HG02610 (cell line): Measurements from ENCODE around the gene OBP2A.
"Not testable (repeated sequence)": the region's sequence is repeated elsewhere in the genome, so short reads cannot be mapped to it uniquely, and the experiment has no call there.

ENCODE experiments used
- ATAC-seq: cut with Tn5 transposase; IDR thresholded peaks from one replicate; pipeline ENCODE4 v1.9.1; 2021; ENCODE audit warnings: mild to moderate bottlenecking, moderate library complexity; ENCODE audit not compliant: unreplicated experiment

Gene OBP2A

DNA sequence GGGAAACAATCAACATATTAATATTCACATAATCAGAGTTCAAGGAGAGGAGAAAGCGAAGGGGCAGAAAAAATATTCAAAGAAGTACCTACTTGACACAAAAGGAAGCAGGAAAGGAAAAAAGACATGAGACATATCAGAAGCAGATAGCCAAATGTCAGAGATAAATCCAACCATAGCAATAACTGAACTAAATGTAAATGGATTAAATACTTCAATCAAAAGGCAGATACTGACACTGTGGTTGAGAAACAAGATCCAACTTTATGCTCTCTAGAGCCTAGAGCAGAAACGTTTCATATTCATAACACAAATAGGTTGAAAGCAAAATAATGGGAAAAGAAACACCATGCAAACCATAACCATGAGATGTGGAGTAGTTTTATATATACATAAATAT lies 36.5 kb upstream of the OBP2A start:
- no peak for ATAC-seq

DNA sequence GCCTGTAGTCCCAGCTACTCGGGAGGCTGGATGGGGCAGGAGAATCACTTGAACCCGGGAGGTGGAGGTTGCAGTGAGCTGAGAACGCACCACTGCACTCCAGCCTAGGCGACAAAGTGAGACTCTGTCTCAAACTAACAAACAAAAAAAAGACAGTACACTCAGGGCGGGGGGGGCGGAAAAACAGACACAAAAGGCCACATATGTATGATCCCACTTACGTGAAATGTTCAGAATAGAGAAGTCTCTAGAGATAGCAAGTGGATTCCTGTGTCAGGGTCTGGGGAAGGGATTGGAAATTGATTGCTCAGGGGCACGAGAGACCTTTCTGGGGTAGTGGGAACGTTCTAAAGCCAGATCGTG lies 33.7 kb upstream of the OBP2A start:
- ATAC-seq: no peak

DNA sequence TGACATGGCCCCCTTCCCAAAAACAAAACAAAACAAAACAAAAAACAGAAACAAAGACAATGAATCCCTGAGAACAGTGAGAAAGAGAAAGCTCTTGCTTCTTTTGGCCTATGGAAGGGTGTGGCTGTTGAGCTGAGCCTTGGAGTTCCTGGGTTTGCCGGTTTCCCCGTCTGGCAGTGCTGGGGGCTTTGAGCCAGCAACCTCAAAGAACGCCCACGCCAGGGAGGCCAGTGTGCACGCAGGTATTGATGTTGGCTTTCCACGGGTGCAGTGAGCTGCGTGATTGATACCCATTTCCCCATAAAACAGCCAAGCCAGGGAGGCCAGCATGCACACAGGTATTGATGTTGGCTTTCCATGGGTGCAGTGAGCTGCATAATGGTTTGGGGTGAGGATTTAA lies 33.0 kb upstream of the OBP2A start:
- no peak for ATAC-seq

DNA sequence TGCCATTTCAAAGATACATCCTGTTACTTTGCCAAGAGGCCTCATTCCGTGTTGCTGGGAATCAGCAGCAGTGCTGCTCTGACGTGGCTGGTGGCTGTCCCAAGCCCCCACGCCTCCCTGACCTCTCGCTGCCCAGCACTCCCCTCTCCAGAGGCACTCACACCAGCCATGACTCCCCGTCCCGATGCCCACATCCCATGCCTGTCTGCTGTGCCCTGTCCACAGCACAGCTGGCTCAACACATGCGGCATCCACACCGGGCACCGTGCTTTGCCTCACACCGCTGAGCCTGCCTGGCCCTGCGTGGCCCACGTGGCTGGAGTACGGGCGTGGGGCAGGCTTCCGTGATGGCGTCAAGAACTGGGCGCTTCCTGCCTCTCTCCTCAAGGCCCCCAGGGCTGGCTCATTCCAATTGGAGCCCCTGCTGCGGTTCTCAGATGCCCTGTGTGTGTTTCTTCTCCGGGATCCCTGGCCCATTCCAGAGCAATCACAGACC lies 32.5 kb upstream of the OBP2A start:
- ATAC-seq: no peak

DNA sequence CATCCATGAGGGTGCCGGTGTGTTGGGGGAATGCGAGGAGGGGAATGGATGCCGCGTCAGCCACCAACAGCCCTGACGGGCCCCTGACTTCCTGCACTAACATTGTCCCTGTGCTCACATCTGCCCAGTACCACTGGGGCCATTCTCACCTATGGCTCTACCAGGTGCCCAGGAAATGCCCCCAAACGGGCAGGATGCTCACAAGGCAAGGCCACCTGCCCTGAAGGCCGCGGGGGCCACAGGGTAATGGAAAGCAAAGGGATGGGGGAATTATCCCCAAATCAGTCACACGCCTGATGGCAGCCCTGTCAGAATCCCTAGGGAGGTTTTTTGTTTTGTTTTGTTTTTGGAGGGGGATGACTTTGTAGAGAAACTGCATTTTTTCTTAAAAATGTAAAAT lies 32.0 kb upstream of the OBP2A start:
- not testable (repeated sequence) for ATAC-seq

DNA sequence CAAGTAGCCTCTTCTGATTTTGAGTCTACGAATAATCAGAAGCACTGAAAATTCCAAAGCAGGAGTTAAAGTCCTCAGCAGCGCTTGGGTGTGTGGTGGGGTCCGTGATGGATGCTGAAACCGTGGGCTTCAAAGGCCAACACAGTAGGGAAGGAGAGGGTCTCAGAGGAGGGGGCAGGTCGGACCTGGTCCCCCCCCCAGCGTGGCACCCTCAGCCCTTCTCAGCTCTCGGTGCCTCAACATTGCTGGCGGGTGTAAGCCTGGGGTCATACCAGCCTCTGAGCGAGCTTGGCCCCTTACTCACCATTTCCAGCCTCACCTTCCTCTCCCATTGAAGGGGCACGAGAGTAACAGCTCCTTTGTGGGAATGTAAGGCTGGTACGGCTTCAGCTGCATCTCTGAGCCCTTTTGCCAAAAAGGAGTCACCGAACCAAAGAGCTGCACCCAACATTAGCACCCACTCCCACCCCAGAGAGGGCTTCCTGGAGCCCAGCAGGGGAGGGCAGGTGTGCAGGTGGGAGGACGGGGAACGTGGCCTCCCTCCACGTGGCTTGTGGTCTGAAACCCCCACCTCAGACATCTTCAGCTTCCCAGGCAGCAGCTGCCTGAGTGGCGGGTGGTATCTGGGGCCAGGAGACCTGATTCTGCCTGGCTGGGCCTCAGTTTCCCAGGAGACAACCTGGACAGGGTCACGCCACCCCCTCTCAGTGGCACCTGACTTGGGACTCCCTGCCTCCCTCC lies 31.4 kb upstream of the OBP2A start:
- no peak for ATAC-seq

DNA sequence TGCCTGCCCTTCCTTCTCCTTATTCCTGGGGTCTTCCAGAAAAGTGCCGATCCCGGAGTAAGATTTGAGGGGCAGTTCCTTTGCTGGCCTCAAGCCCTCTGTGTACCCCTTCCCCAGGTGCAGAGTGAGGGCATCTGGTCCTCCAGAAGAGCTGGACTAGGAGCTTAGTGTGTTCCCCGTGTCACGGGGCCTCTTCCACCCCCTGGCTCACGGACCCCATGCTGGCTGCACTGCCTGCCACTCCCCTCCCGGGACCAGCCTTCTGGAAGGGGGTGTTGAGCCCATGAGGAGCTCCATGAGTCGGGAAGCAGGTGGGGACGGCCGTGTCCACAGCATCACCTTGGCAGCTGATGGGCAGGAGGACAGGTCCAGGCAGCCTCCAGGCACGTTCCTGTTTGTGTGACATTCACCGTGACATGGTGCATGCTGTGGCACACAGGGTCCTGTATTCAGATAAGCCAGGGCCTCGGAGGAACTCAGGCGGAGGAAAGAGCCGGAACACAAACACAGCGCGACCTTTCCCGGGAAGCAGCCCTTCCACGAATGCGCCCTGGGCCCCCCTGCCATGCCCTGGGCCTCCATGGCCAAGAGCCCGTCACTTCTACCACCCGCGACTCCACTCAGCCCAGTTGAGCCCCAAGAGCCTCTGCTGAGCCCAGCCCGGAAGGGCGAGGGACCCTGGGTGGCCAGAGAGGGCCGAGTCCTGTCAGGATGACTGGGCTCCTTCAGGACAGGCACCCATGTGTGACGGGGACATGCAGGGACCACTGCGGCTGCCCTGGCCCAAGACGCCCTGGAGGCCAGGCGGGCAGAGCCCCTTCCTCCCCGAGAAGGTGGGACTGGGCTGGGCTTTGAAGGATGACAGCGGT lies 30.6 kb upstream of the OBP2A start:
- ATAC-seq: no peak

DNA sequence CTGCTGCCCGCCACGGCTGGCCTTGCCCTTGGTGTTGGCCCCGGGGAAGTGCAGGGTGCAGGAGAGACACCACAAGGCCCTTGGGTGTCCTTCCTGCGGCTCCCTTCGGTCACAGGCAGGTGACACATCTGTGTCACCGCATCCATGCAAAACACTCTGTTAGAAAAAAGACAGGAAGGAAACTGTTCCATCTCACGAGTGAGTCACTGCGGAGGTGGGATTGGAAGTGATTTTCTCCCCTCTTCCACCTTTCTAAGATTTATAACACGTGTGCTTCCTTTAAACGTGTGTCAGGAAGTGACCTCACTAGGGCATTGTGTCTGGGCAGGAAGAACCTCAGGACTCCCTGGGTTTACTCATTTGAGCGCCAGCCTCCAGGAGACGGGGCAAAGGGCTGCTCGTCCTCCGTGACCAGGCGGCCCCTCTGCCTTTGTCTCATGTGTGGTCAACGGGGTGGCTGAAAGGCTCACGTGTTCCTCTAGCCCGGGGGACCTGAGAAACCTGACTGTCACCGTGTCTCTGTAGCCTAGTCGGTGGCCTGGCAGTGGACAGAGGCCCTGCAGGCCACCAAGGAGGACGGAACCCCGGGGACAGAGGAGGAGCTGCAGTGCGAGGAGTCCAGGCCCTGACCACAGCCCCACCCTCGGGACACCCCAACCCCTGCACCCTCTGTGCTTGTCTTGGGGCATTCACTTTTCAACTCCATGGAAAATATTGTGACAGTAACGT lies 29.6 kb upstream of the OBP2A start:
- no peak for ATAC-seq

DNA sequence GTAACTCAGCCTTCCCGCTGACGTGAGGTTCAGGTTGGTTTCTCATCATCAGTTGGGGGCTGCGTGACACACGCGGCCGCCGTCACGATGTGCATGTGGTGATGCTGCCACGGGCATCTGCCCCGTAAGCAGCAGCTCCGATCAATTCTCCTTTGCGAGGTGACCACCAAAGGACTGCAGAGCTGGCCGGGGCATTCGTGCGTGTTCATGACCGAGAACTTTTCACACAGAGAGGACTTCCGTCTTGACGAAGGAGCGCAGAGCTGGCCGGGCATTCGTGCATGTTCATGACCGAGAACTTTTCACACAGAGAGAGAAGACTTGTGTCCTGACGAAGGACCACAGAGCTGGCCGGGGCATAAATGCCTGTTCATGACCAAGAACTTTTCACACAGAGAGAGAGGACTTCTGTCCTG lies 28.5 kb upstream of the OBP2A start:
- ATAC-seq: no peak

DNA sequence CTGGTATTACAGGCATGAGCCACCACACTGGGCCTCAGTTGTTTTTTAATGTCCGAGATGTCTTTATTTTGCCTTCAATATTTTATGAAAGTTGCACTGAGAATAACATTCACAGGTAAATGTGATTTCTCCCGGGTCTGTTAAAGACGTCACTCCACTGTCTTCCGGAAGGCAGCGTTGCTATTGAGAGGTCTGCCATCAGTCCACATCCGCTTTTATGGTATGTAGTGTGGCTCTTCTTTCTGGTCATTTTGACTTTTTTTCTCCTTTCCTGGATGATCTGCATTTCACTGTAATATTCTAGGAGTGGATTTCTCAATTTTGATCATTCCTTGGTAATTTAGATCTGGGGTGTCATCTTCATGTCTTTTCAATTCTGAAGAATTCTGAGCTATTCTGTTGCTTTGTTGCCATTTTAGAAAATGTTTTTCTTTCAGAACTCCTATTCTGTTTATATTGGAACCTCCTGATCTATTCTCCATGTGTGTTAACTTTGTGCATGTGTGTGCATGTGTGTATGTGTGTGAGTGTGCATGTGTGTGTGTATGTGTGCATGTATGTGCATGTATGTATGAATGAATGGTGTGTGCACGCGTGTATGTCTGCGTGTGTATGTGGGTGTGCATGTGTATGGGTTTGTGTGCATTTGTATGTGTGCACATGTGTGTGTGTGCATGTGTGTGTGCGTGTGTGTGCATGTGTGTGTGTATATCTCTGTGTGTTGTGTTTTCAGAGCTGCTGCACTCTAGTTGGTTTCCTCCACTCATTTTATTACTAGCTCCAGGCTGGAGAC lies 26.6 kb upstream of the OBP2A start:
- no peak for ATAC-seq

DNA sequence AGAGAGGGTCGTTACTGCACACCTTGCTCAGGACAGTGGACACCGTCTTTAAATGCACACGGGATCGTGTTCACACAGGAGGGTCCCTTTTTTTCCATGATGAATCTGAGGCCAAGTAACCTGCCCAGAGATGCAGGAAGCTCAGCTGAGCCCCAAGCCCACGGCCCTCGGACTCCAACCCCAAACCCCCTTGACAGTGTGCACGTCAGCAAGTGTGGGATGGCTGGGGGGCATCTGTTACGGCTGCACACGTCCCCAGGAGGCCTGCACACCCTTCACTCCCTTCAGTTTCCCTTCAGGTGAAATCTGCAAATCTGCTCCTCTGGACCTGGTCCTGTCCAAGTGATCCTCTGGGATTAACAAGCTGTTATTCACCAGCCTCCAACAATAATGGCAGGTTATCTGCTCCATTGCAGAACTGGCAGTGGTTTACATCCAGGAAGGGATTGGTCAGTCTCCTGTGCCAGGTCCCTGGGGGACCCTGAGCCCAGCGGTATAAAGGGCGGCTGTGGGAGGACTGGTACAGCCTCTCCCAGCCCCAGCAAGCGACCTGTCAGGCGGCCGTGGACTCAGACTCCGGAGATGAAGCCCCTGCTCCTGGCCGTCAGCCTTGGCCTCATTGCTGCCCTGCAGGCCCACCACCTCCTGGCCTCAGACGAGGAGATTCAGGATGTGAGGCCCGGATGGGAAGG lies 24.9 kb upstream of the OBP2A start, which contains the start of gene LCN1:
LCN1 (plus strand) TSS at position 525 of the 692 bp plus-strand sequence; CDS start at position 583, 58 bp downstream.
- no peak for ATAC-seq

DNA sequence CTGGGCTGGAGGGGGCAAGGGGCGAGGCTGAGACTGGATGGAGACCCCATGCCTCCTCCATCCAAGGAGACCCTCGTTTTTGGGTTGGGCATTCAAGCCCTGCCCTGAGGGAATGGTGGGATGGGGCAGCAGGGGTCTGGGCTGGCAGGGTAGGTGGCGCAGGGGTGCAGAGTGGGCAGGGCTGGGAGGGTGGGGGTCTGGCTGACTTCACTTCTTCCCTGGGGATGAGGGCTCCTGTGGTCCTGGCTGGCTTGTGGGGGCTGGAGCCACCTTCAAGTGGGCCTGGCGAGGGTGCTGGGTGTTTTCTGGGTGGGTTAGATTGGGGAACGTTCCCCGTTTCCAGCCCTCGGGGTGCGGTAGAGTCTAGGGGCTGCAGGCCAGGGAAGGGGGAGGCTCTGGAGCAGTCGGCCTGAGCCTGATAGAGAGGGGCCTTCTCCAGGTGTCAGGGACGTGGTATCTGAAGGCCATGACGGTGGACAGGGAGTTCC lies 24.3 kb upstream of the OBP2A start:
- no peak for ATAC-seq

DNA sequence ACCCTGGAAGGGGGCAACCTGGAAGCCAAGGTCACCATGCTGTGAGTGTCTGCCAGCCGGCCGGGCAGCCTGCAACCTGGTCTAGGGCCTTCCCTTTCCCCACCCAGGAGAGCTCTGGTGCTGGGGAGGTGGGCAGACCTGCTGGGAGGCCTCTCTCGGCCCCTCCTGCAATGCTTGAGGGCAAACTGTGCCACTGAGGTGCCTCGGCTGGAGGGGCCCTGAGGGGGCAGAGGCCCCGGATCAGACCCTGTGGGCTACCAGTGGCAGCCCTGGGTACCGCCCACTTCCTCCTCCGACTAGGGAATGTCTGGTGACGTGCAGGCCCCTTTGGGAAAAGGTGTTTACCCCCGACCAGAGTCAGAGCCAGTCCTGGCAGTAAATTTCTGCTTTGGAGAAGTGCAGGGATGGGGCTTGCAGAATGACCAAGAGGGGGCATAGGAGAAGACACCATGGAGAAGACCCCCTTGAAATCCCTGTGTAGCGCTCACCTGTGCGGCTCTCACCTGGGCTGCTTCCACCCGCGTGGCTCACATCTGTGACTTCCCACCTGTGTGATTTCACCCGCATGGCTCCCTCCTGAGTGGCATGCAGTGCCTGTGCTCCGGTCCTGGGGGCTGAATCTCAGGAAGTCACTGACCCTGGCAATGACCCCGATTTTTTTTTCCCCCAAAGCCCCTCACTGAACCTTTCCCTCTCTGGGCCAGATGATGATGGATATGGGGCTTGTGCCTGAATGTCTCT lies 23.6 kb upstream of the OBP2A start:
- ATAC-seq: no peak

DNA sequence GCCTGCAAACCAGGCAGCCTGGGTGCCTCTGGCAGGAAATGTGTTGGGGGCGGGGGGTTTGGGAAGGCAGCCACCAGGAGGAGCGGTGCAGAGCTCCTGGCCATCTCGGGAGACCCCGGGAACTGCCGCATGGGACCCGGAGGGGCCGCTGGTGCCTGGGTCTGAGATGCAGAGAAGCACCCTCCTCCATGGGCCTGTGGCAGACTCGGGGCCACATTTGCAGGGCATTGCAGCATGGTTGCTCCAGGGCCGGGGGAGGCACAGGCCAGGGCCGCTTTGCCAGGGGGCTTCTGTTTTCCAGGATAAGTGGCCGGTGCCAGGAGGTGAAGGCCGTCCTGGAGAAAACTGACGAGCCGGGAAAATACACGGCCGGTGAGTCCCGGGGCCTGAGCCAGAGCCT lies 23.0 kb upstream of the OBP2A start:
- ATAC-seq: no peak

DNA sequence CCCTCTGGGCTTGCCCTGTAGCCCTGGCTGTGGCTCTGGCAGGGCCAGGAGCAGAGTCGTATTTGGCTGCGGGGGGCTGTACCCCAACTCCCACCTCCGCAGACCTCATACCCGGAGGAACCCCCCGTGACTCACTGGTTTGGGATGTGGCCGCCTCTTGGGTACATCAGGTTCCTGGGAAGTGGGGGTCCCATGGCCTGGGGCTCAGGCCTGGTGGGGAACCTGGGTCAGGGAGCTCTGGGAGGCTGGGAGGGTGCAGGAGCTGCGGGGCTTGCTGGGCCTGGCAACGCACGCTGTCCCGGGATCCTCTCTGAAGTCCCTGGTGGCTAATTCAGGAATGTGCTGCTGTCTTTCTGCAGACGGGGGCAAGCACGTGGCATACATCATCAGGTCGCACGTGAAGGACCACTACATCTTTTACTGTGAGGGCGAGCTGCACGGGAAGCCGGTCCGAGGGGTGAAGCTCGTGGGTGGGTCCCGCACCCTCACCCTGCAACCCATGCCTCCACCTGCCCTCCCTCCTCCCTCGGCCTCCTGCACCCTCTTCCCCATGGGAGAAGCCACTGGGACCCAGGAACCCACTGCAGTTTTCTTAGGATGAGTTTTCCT lies 22.3 kb upstream of the OBP2A start:
- ATAC-seq: no peak

DNA sequence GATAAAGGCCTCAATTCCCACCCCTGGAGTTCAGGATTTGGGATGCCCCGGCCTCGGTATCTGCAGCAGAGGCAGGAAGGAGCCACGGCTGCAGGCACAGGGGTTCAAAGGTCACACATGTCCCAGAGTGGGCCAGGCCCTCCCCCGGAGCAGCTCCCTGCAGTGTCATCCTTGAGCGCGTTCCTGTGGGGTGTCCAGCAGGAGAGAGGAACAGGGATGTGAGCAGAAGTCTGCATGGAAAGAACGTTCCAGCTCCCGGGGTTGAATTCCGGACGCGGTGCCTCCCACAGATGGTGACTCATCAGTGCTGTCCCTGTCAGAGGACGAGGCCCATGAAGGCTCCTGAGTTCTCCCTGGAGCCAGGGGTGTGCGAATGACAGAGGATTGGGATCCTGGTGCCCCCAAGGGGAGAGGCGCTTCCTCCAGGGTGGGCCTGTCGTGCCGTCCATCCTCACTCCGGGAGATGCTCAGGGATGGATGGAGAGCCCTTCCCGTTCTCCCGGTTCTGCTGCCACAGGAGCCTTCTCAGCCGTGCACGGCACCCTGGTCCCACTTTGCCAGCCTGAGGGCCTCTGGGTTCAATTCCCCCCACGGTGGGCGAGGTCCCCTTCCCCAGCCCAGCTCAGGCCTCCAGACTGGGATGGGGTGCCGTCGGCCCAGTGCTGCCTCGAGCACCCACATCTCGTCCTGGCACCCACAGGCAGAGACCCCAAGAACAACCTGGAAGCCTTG lies 21.6 kb upstream of the OBP2A start:
- no peak for ATAC-seq

DNA sequence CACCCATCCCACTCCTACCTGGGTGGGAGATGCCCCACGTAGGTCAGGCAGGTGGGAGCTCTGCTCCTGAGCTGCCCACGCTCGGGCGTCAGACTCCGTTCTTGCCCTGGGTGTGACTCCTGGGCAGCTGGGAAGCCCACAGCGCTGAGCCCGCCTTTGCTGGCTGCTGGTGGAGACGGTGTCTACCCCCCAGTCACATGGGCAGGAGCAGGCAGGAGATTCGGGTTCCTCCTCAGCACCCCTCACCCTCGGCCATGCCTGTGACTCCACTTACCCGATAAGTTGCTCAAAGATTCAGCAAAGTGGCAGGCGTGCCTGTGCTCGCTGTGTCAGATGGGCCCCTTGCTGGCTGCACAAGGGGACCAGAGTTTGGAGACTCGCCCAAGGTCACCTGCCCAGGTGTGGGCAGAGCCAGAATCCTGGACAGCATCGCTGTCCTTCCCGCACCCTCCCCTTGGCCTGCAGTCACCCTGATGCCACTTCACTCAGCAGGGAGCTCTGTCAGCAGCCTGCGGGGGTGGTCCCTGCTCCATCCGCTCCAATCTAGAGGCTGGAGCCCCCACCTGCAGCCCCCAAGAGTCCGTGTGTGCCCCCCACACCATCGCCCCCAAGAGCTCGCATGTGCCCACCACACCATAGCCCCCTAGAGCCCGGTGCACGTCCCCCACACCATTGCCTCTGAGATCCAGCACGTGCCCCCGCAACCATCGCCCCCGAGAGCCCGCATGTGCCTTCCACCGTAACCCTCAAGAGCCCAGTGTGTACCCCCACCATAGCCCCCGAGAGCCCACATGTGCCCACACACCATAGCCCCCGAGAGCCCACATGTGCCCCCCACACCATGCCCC lies 20.5 kb upstream of the OBP2A start:
- ATAC-seq: no peak
